HepG2 (cell line): ENCODE results near the gene RPH3AL.

ENCODE experiments used
- EZH2 ChIP-seq: conservative IDR thresholded peaks from 2 replicates; pipeline ENCODE4 v1.6.1; 2012; ENCODE audit warnings: mild to moderate bottlenecking, low read depth, low read length, moderate library complexity
- SAFB2 ChIP-seq: sonication (generic); formaldehyde crosslinking; IDR thresholded peaks from 2 replicates; pipeline ENCODE4 v1.5.1; 2020; ENCODE audit warnings: missing genetic modification reagents, low read depth, mild to moderate bottlenecking, borderline replicate concordance
- ZBTB37 ChIP-seq: sonication (generic); formaldehyde crosslinking; IDR thresholded peaks from 2 replicates; pipeline ENCODE4 v1.4.0; 2020; ENCODE audit warnings: mild to moderate bottlenecking, missing genetic modification reagents

GRCh38 chr17:378068-378467 is 25.5 kb upstream of the RPH3AL start:
- no peak for TF ChIP-seq ZBTB37
- no peak for TF ChIP-seq SAFB2 (CRISPR knock-in tag)
- no peak for TF ChIP-seq EZH2
